HEK293 (cell line): ENCODE measurements around the gene AGAP5.

Experiments used
- GLIS2 ChIP-seq: fragments of 450-650 bp; formaldehyde crosslinking; IDR thresholded peaks from 2 replicates; pipeline ENCODE4 v1.5.1; 2016; ENCODE audit warnings: missing biosample characterization, missing genetic modification characterization
- KLF9 ChIP-seq: fragments of 450-650 bp; formaldehyde crosslinking; IDR thresholded peaks from 2 replicates; pipeline ENCODE4 v1.5.1; 2016; ENCODE audit warnings: missing biosample characterization, missing genetic modification characterization, low read depth
- ZFP37 ChIP-seq: fragments of 450-650 bp; formaldehyde crosslinking; IDR thresholded peaks from 2 replicates; pipeline ENCODE4 v1.5.1; 2016; ENCODE audit warnings: missing biosample characterization, missing genetic modification characterization
- ZNF175 ChIP-seq: fragments of 450-650 bp; formaldehyde crosslinking; IDR thresholded peaks from 2 replicates; pipeline ENCODE4 v1.5.1; 2016; ENCODE audit warnings: missing biosample characterization, missing genetic modification characterization
- ZNF302 ChIP-seq: fragments of 450-650 bp; formaldehyde crosslinking; IDR thresholded peaks from 2 replicates; pipeline ENCODE4 v1.5.1; 2016; ENCODE audit warnings: missing biosample characterization, missing genetic modification characterization, low read depth
- ZNF501 ChIP-seq: fragments of 450-650 bp; formaldehyde crosslinking; IDR thresholded peaks from 2 replicates; pipeline ENCODE4 v1.5.1; 2016; ENCODE audit warnings: missing biosample characterization, missing genetic modification characterization
- ZNF558 ChIP-seq: fragments of 450-650 bp; formaldehyde crosslinking; IDR thresholded peaks from 2 replicates; pipeline ENCODE4 v1.5.1; 2016; ENCODE audit warnings: missing biosample characterization, missing genetic modification characterization
- TF ChIP-seq, protein P1 (sequence below): fragments of 450-650 bp; formaldehyde crosslinking; IDR thresholded peaks from 2 replicates; pipeline ENCODE4 v1.5.1; 2017; ENCODE audit warnings: missing biosample characterization, mild to moderate bottlenecking, missing genetic modification characterization, moderate library complexity

DNA sequence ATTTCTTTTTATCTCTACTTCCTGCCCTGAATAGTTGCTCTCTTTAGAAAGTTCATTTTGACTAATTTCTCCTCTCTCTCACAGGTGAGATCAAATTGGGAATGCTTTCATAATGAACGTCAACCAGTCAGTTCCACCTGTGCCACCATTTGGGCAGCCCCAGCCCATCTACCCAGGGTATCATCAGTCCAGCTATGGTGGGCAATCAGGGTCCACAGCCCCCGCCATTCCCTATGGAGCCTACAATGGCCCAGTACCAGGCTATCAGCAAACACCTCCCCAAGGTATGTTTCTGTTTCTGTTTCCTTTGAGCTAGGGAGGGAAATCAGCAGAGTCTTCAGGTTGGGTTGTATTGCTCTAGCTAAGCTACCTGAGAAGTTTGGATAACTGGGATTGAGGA lies 48.8 kb upstream of the AGAP5 start:
- TF ChIP-seq ZNF558 (no peak), ZNF175 (no peak), ZFP37 (tag by site-specific recombination) (no peak), ZNF501 (tag by site-specific recombination) (no peak), GLIS2 (tag by site-specific recombination) (no peak), KLF9 (tag by site-specific recombination) (no peak), ZNF302 (tag by site-specific recombination) (no peak)
- TF ChIP-seq, protein P1, sequence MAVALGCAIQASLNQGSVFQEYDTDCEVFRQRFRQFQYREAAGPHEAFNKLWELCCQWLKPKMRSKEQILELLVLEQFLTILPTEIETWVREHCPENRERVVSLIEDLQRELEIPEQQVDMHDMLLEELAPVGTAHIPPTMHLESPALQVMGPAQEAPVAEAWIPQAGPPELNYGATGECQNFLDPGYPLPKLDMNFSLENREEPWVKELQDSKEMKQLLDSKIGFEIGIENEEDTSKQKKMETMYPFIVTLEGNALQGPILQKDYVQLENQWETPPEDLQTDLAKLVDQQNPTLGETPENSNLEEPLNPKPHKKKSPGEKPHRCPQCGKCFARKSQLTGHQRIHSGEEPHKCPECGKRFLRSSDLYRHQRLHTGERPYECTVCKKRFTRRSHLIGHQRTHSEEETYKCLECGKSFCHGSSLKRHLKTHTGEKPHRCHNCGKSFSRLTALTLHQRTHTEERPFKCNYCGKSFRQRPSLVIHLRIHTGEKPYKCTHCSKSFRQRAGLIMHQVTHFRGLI (tag by site-specific recombination) = no peak
